Cardiac muscle cell (in vitro differentiated cells and primary cell): ENCODE results near the gene IRAK3. TPM values are rescaled to one million over a fixed set of nuclear protein-coding genes. Genes with fewer than 3 reads are reported as not detected.
"Not testable (repeated sequence)": the region's sequence is repeated elsewhere in the genome, so short reads cannot be mapped to it uniquely, and the experiment has no call there.

ENCODE experiments used
- DNase-seq, 2 donors: peaks; one replicate each; pipeline versions ENCODE4 v3.0.0 to v3.0.0-alpha.2; 2010 to 2017; ENCODE audit warnings: low read depth in 1 of 2, low spot score in 1 of 2
- H3K27ac ChIP-seq: fragments of 200-600 bp; sonication (generic); 2 replicates; pipeline ENCODE4 v1.5.1; 2016
- H3K27me3 ChIP-seq: fragments of 200-600 bp; sonication (generic); 2 replicates; pipeline ENCODE4 v1.6.0; 2016; ENCODE audit warnings: control low read depth
- H3K36me3 ChIP-seq: fragments of 200-600 bp; sonication (generic); 2 replicates; pipeline ENCODE4 v1.5.1; 2016; ENCODE audit warnings: control low read depth
- H3K4me1 ChIP-seq: fragments of 200-600 bp; sonication (generic); 2 replicates; pipeline ENCODE4 v1.8.1; 2017; ENCODE audit warnings: low read depth, mild to moderate bottlenecking, mixed run types
- H3K4me3 ChIP-seq: fragments of 200-600 bp; sonication (generic); 2 replicates; pipeline ENCODE4 v1.5.1; 2016; ENCODE audit warnings: mild to moderate bottlenecking
- H3K9me3 ChIP-seq: fragments of 200-600 bp; sonication (generic); 2 replicates; pipeline ENCODE4 v1.5.1; 2017; ENCODE audit warnings: low read depth, mild to moderate bottlenecking, control low read depth
- CTCF ChIP-seq: IDR thresholded peaks from 2 replicates; pipeline ENCODE4 v1.5.1; 2012; ENCODE audit warnings: low read depth, mild to moderate bottlenecking, low read length
- polyA plus RNA-seq: library from polyadenylated mRNA; unstranded; fragments of >200 nt; fragmentation: Nextera tagmentation; extraction: Ambion mirVana; gene quantifications from 2 replicates; pipeline ENCODE4 v1.2.1, GENCODE V29; 2016
- total RNA-seq: library from RNA; depleted of rRNA; stranded (reverse); fragments of >200 nt; gene quantifications from 2 replicates; pipeline ENCODE4 v1.2.3, GENCODE V29; 2016

Gene IRAK3
- total and polyA plus RNA-seq, 2 experiments from 2014 or later: 0.11 to 0.27 TPM

GRCh38 chr12:66234773-66235625 lies 46.0 kb downstream of the IRAK3 start:
- H3K4me3 ChIP-seq: peak overlapping the region; percentile 49

GRCh38 chr12:66235626-66236281 lies 46.7 kb downstream of the IRAK3 start:
- Histone ChIP-seq H3K27me3 (no peaks in the 10 kb centered on the region), H3K4me1 (peaks cover 34% of the 10 kb centered on the region), H3K27ac (peak overlapping the region; percentile 58), H3K36me3 (no peaks in the 10 kb centered on the region), H3K9me3 (no peaks in the 10 kb centered on the region), H3K4me3 (peak overlapping the region; percentile 49)
- DNase-seq: peak in 1 of 2 donors; percentile 41
- TF ChIP-seq CTCF: peak; percentile 24

More at GRCh38 chr12:66234773-66235625, 46.0 kb downstream of the IRAK3 start:
- DNase-seq: peak; percentile 71 to 77
- H3K9me3 ChIP-seq, H3K36me3 ChIP-seq, H3K27me3 ChIP-seq: not testable (repeated sequence)
- peak overlapping the region; percentile 58 for H3K27ac ChIP-seq
- H3K4me1 ChIP-seq: peaks cover 34% of the 10 kb centered on the region

- H3K36me3 ChIP-seq, DNase-seq, H3K9me3 ChIP-seq: not testable (repeated sequence)
Observed at GRCh38 chr12:66236282-66236675, 47.3 kb downstream of the IRAK3 start.

GRCh38 chr12:66236969-66237368 lies 48.0 kb downstream of the IRAK3 start:
- TF ChIP-seq CTCF: no peak
- Histone ChIP-seq H3K9me3 (no peaks in the 10 kb centered on the region), H3K36me3 (no peaks in the 10 kb centered on the region), H3K4me3 (no peak overlapping the region), H3K27me3 (no peaks in the 10 kb centered on the region), H3K27ac (peak overlapping the region; percentile 66), H3K4me1 (peaks cover 44% of the 10 kb centered on the region)
- no peak for DNase-seq

More at GRCh38 chr12:66236282-66236675, 47.3 kb downstream of the IRAK3 start:
- H3K27me3 ChIP-seq, H3K4me3 ChIP-seq: not testable (repeated sequence)
- Histone ChIP-seq H3K27ac (peak overlapping the region; percentile 66), H3K4me1 (peaks cover 37% of the 10 kb centered on the region)

- no peak for DNase-seq
- no peak for TF ChIP-seq CTCF
- Histone ChIP-seq H3K4me3 (no peak overlapping the region), H3K27ac (peak overlapping the region; percentile 66), H3K36me3 (no peaks in the 10 kb centered on the region), H3K4me1 (peaks cover 49% of the 10 kb centered on the region), H3K9me3 (no peaks in the 10 kb centered on the region), H3K27me3 (no peaks in the 10 kb centered on the region)
Observed at GRCh38 chr12:66237505-66238175, 48.6 kb downstream of the IRAK3 start.

GRCh38 chr12:66239295-66239694 lies 50.3 kb downstream of the IRAK3 start:
- no peaks in the 10 kb centered on the region for H3K9me3 ChIP-seq
- no peak overlapping the region for H3K4me3 ChIP-seq
- H3K27ac ChIP-seq: no peak overlapping the region
- H3K27me3 ChIP-seq: no peaks in the 10 kb centered on the region
- H3K36me3 ChIP-seq: no peaks in the 10 kb centered on the region
- H3K4me1 ChIP-seq: peaks cover 49% of the 10 kb centered on the region
- TF ChIP-seq CTCF: no peak
- no peak for DNase-seq
